ENCODE results near the gene MCOLN1.
A peak's percentile ranks its signal among the peaks of the same experiment; 100 is the strongest.

The MCOLN1 gene

GRCh38 chr19:7504684-7505083, 17.7 kb upstream of the MCOLN1 start:
- DNase-seq: no peak

- DNase-seq: no peak
Measured at GRCh38 chr19:7505288-7505681, 17.1 kb upstream of the MCOLN1 start.

- DNase-seq: peak; percentile 11
Measured at GRCh38 chr19:7505682-7506384, 16.6 kb upstream of the MCOLN1 start.

GRCh38 chr19:7506385-7507328, 15.8 kb upstream of the MCOLN1 start:
- peak; percentile 16 for DNase-seq

DNA sequence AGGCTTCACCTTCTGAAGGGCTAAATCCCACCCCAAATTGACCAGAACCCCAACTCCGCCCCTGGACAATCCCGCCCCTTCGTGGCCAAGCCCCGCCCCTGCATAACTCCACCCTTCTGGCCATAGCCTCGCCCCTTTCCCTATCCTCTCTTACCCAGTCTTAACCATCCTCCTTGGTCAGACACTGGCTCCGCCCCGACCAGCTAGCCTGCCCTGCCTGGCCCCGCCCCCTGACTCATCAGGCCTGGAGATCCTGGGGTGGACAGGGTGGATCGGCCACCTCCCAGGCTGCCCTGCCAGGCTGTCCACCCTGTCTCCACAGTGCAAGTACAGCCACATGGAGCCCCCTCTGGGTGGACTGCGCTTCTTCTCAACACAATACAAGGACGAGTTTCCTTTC, 14.5 kb upstream of the MCOLN1 start:
- peak; percentile 52 for DNase-seq

GRCh38 chr19:7509625-7510024, 12.8 kb upstream of the MCOLN1 start:
- no peak for DNase-seq

GRCh38 chr19:7512400-7512851, 10.0 kb upstream of the MCOLN1 start:
- DNase-seq: no peak

- DNase-seq: no peak
Measured at GRCh38 chr19:7513809-7514642, 8.4 kb upstream of the MCOLN1 start.

DNA sequence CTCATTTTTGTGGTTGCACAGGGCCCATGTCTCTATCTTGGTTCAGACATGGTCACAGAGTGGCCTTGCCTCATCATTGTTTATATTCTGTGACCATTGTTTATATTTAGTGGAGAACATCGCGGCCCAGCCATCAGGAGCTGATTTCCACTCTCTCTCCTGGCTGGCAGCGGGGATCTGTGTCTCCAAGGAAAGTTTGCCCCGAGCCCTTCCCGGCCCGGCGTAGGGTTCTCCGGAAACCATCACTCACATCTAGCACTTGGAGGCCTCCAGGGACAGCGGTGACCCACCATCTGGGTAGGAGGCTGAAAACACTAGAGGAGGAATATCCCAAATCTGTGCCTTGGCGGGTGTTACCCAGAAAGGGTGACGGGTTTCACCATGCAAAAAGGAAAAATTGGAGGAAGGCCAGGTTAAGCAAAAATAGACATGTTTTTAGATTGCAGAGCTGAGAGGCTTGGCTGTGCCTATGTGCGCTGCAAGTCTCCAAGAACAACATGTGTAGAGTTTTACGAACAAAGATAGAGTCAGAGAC, 7.2 kb upstream of the MCOLN1 start:
- no peak for DNase-seq

DNA sequence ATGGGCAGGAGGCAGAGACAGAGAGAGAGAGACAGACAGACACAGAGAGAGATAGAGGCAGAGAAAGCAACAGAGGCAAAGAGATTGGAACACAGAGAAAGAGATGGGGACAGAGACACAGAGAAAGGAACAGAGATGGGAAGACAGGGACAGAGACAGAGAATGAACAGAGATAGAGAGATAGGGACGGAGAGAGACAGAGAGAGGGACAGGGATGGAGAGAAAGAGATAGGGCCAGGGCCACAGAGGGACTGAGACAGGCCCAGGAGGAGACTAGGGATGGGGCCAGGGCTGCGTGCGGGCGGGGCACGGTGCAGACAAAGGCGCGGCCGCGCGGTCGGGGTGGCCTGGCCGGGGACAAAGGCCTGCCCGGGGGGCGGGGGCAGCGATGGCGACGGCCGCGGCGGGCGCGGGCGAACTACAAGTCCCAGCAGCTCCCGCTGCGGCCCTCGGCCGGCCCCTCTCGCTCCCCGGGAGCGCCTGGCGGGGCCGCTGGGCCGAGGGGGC, 6.7 kb upstream of the MCOLN1 start, which contains the start of gene ZNF358:
TSS of gene ZNF358 (plus strand) at position 459 of the 507 bp plus-strand sequence. CDS start 3,140 bp downstream, outside the sequence.
- DNase-seq: peak; percentile 11

GRCh38 chr19:7516333-7516732, 6.1 kb upstream of the MCOLN1 start:
- no peak for DNase-seq

- DNase-seq: no peak
Measured at GRCh38 chr19:7516878-7517277, 5.5 kb upstream of the MCOLN1 start.

GRCh38 chr19:7519361-7520130, 2.9 kb upstream of the MCOLN1 start:
- no peak for DNase-seq

DNA sequence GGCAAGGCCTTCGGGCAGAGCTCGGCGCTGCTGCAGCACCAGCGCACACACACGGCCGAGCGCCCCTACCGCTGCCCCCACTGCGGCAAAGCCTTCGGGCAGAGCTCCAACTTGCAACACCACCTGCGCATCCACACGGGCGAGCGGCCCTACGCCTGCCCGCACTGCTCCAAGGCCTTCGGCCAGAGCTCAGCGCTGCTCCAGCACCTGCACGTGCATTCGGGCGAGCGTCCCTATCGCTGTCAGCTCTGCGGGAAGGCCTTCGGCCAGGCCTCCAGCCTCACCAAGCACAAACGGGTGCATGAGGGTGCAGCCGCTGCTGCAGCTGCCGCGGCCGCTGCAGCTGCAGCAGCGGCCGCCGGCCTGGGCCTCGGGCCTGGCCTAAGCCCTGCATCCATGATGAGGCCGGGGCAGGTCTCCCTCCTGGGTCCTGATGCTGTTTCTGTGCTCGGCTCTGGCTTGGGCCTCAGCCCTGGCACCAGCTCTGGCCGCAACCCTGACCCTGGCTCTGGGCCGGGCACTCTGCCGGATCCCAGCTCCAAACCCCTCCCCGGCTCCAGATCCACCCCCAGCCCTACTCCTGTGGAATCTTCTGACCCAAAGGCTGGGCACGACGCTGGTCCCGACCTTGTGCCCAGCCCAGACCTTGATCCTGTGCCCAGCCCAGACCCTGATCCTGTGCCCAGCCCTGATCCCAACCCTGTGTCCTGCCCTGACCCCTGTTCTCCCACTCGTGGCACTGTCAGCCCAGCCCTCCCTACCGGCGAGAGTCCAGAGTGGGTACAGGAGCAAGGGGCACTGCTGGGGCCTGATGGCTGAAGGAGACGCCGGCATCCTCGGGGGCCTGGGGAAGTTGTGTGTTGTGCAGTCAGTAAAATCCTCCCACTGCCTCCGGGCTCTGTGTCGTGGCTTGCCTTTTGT, 2.0 kb upstream of the MCOLN1 start:
- no peak for DNase-seq

GRCh38 chr19:7521551-7522071, 813 bp upstream of the MCOLN1 start:
- DNase-seq: no peak

DNA sequence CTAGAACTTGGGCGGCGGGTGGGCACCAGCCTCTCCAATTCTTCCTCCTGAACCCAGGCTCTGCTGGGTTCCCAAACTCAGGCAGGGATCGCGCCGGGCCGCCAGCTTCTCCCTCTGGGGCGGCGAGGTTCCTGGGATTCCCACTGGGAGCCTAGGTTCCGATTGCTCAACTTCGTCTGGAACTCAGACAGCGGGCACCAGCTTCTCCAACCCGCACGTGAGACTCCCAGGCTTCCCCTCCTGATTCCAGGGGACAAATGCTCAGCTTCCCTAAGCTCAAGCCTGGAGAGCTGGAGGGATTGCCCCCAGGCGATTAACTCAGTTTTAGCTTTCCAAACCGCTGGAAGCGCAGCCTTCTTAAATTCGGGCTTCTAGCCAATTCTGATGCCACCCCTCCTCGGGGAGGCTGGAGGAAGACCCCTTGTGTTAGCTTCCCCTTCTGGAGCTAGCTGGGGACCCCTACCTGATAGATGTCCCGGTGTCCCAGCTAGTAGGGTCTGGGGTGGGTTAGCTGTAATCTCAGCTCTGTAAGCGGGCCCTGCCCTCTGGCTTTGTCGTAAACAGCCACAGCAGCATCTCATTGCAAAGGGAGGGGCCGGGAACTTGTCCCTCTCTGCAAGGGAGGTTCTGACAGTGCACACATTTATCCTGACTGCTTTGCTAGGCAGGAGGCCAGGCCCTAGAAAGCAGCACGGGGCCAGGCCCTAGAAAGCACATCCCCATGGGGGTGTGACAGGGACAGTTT, 671 bp downstream of the MCOLN1 start:
- DNase-seq: no peak

GRCh38 chr19:7524523-7524922, 2.1 kb downstream of the MCOLN1 start:
- no peak for DNase-seq

GRCh38 chr19:7524992-7525739, 2.7 kb downstream of the MCOLN1 start:
- DNase-seq: no peak
